H9 (cell line): ENCODE measurements around the gene DDX1. TPM values are rescaled to one million over a fixed set of nuclear protein-coding genes. Genes with fewer than 3 reads are reported as not detected.
"Not testable (repeated sequence)": the region's sequence is repeated elsewhere in the genome, so short reads cannot be mapped to it uniquely, and the experiment has no call there.

Experiments used
- DNase-seq: peaks from one replicate; pipeline ENCODE4 v3.0.0-alpha.2; 2017
- H2AFZ ChIP-seq: one replicate; pipeline ENCODE4 v1.6.1; 2013; ENCODE audit warnings: mild to moderate bottlenecking, low read length, control low read depth, moderate library complexity
- H2AK5ac ChIP-seq: 2 replicates; pipeline ENCODE4 v1.6.1; 2013; ENCODE audit warnings: low read length, control low read depth, mixed read lengths; ENCODE audit not compliant: insufficient read length
- H2BK120ac ChIP-seq: one replicate; pipeline ENCODE4 v1.6.1; 2013; ENCODE audit warnings: low read depth, mild to moderate bottlenecking, low read length, control low read depth, inconsistent platforms; ENCODE audit not compliant: poor library complexity, severe bottlenecking
- H2BK12ac ChIP-seq: 2 replicates; pipeline ENCODE4 v1.6.1; 2013; ENCODE audit warnings: low read length, control low read depth, mixed read lengths, low read depth; ENCODE audit not compliant: insufficient read length
- H2BK15ac ChIP-seq: 2 replicates; pipeline ENCODE4 v1.6.1; 2013; ENCODE audit warnings: low read depth, low read length, control low read depth
- H2BK20ac ChIP-seq: one replicate; pipeline ENCODE4 v1.6.1; 2013; ENCODE audit warnings: low read depth, mild to moderate bottlenecking, low read length, control low read depth, inconsistent platforms; ENCODE audit not compliant: poor library complexity, severe bottlenecking
- H2BK5ac ChIP-seq: 2 replicates; pipeline ENCODE4 v1.6.1; 2013; ENCODE audit warnings: low read length, control low read depth, mixed read lengths; ENCODE audit not compliant: insufficient read length
- H3K14ac ChIP-seq: 2 replicates; pipeline ENCODE4 v1.6.1; 2013; ENCODE audit warnings: low read length, control low read depth; ENCODE audit not compliant: insufficient read depth
- H3K18ac ChIP-seq: 2 replicates; pipeline ENCODE4 v1.6.1; 2013; ENCODE audit warnings: low read depth, mild to moderate bottlenecking, mixed read lengths, low read length, control low read depth; ENCODE audit not compliant: insufficient read length
- H3K23ac ChIP-seq: 2 replicates; pipeline ENCODE4 v1.6.1; 2013; ENCODE audit warnings: low read length, control low read depth, mixed read lengths, low read depth; ENCODE audit not compliant: insufficient read length
- H3K23me2 ChIP-seq: 2 replicates; pipeline ENCODE4 v1.6.1; 2013; ENCODE audit warnings: low read depth, mild to moderate bottlenecking, mixed read lengths, low read length, control low read depth; ENCODE audit not compliant: insufficient read length, poor library complexity, severe bottlenecking
- H3K27ac ChIP-seq: 2 replicates; pipeline ENCODE4 v1.5.1; 2013; ENCODE audit warnings: low read length, control low read depth, mixed read lengths, low read depth; ENCODE audit not compliant: insufficient read length
- H3K27me3 ChIP-seq: 2 replicates; pipeline ENCODE4 v1.6.1; 2013; ENCODE audit warnings: low read length, control low read depth, inconsistent platforms; ENCODE audit not compliant: insufficient read depth
- H3K4ac ChIP-seq: 2 replicates; pipeline ENCODE4 v1.6.1; 2013; ENCODE audit warnings: low read depth, mild to moderate bottlenecking, control low read depth, inconsistent platforms, low read length, moderate library complexity
- H3K4me1 ChIP-seq: 2 replicates; pipeline ENCODE4 v1.6.1; 2013; ENCODE audit warnings: low read length, control low read depth, inconsistent platforms; ENCODE audit not compliant: insufficient read depth
- H3K4me2 ChIP-seq: 2 replicates; pipeline ENCODE4 v1.6.1; 2013; ENCODE audit warnings: low read length, control low read depth, mixed read lengths; ENCODE audit not compliant: insufficient read length, insufficient read depth
- H3K56ac ChIP-seq: 2 replicates; pipeline ENCODE4 v1.6.1; 2013; ENCODE audit warnings: low read depth, mild to moderate bottlenecking, mixed read lengths, low read length, control low read depth; ENCODE audit not compliant: insufficient read length
- H3K79me1 ChIP-seq: 2 replicates; pipeline ENCODE4 v1.6.1; 2013; ENCODE audit warnings: low read depth, mild to moderate bottlenecking, moderate library complexity, low read length, control low read depth, inconsistent platforms; ENCODE audit not compliant: insufficient read depth, poor library complexity, severe bottlenecking
- H3K79me2 ChIP-seq: 2 replicates; pipeline ENCODE4 v1.6.1; 2013; ENCODE audit warnings: low read length, control low read depth, inconsistent platforms; ENCODE audit not compliant: insufficient read depth
- H3K9ac ChIP-seq: 2 replicates; pipeline ENCODE4 v1.6.1; 2013; ENCODE audit warnings: low read length, control low read depth, mixed read lengths; ENCODE audit not compliant: insufficient read length; ENCODE audit errors: extremely low read depth
- H3K9me3 ChIP-seq: one replicate; pipeline ENCODE4 v1.6.1; 2013; ENCODE audit warnings: low read depth, low read length, inconsistent platforms; ENCODE audit not compliant: control insufficient read depth
- H3T11ph ChIP-seq: one replicate; pipeline ENCODE4 v1.6.1; 2013; ENCODE audit warnings: mild to moderate bottlenecking, low read length, control low read depth, inconsistent platforms
- H4K20me1 ChIP-seq: one replicate; pipeline ENCODE4 v1.6.1; 2013; ENCODE audit not compliant: control insufficient read depth, insufficient read length, insufficient read depth
- H4K5ac ChIP-seq: 2 replicates; pipeline ENCODE4 v1.6.1; 2013; ENCODE audit warnings: low read depth, mild to moderate bottlenecking, mixed read lengths, low read length, control low read depth; ENCODE audit not compliant: insufficient read length
- H4K8ac ChIP-seq: replicated peaks from 2 replicates; pipeline ENCODE4 v1.6.1; 2013; ENCODE audit warnings: low read length, control low read depth, mixed read lengths, low read depth; ENCODE audit not compliant: insufficient read length
- H4K91ac ChIP-seq: 2 replicates; pipeline ENCODE4 v1.6.1; 2013; ENCODE audit warnings: low read depth, mild to moderate bottlenecking, moderate library complexity, mixed read lengths, low read length, control low read depth; ENCODE audit not compliant: insufficient read length
- H3K27ac Mint-ChIP-seq, 3 experiments: 2 replicates in 2 of 3; 3 replicates in 1 of 3; pipeline ENCODE4 v1.8.0; 2020 to 2021; ENCODE audit warnings: mixed read lengths in 3 of 3, mild to moderate bottlenecking in 1 of 3, moderate library complexity in 1 of 3
- H3K27me3 Mint-ChIP-seq: 2 replicates; pipeline ENCODE4 v1.8.0; 2021; ENCODE audit warnings: low read depth, mild to moderate bottlenecking, moderate library complexity, mixed read lengths
- H3K36me3 Mint-ChIP-seq, 3 experiments: 2 replicates in 2 of 3; 3 replicates in 1 of 3; pipeline ENCODE4 v1.8.0; 2020 to 2021; ENCODE audit warnings: low read depth in 3 of 3, mixed read lengths in 3 of 3; ENCODE audit not compliant: insufficient read depth in 1 of 3
- H3K4me1 Mint-ChIP-seq, 2 experiments: 2 replicates each; pipeline ENCODE4 v1.8.0; 2020; ENCODE audit warnings: mixed read lengths in 2 of 2
- H3K4me3 Mint-ChIP-seq, 2 experiments: 2 replicates in 1 of 2; 3 replicates in 1 of 2; pipeline ENCODE4 v1.8.0; 2020 to 2021; ENCODE audit warnings: mild to moderate bottlenecking in 2 of 2, mixed read lengths in 2 of 2, moderate library complexity in 1 of 2
- H3K9me3 Mint-ChIP-seq, 2 experiments: 2 replicates in 1 of 2; 3 replicates in 1 of 2; pipeline ENCODE4 v1.8.0; 2020; ENCODE audit warnings: mild to moderate bottlenecking in 2 of 2, mixed read lengths in 2 of 2, moderate library complexity in 1 of 2
- CTCF ChIP-seq: fragments of 200-600 bp; sonication (generic); conservative IDR thresholded peaks from 3 replicates; pipeline ENCODE4 v1.8.0; 2021; ENCODE audit warnings: antibody characterized with exemption, mild to moderate bottlenecking
- WGBS: extraction: QIAGEN DNeasy Blood & Tissue Kit; methylation state at CpG from one replicate; pipeline ENCODE4 v1.1.7; 2013; ENCODE audit warnings: missing lambda C conversion rate, low lambda C conversion rate, mixed read lengths; ENCODE audit not compliant: insufficient read length; ENCODE audit errors: extremely low coverage; 5-methylcytosine and 5-hydroxymethylcytosine counted together
- total RNA-seq: library from RNA; stranded (reverse); gene quantifications from 2 replicates; pipeline ENCODE4 v1.2.1, GENCODE V29; 2021

The DDX1 gene
- total RNA-seq, 1 experiment from 2014 or later = 120 TPM

DNA sequence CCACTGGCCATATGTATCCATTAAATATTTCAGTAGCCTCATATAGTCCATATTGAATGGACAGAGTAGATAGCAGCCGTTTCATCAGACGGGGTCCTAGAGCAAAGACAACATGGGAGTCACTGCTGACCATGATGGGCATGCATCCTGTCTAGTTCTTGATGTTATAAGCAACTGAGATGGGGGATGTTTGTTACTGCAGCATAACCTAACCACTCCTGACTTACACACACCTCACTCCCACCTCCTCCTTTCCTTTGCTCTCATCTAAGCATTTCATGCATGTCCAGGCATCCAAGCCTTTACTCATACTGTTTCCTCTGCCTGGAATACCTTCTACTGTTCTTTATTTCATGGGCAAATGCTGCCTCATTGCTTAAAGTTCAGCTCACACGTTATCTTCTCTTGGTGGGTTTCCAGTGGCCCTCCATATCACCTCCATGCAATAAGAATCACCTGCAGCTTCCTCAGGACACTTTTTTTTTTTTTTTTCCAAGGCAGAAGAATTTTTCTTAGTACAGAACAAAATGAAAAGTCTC, 87.8 kb downstream of the DDX1 start:
- Histone ChIP-seq H2AFZ (no peak overlapping the region), H3K14ac (no peak overlapping the region), H3K79me2 (no peaks in the 10 kb centered on the region), H3K4ac (no peak overlapping the region), H3K9me3 (no peaks in the 10 kb centered on the region), H2BK120ac (no peak overlapping the region), H3K27ac (no peak overlapping the region), H3K56ac (no peak overlapping the region), H3K27me3 (no peaks in the 10 kb centered on the region), H3K9ac (no peak overlapping the region), H4K20me1 (no peaks in the 10 kb centered on the region), H3T11ph (no peak overlapping the region), H3K4me1 (no peaks in the 10 kb centered on the region), H4K8ac (no peak overlapping the region), H2AK5ac (no peak overlapping the region), H3K79me1 (no peaks in the 10 kb centered on the region), H2BK5ac (no peak overlapping the region), H2BK12ac (no peak overlapping the region), H3K23me2 (no peaks in the 10 kb centered on the region), H2BK15ac (no peak overlapping the region), H2BK20ac (no peak overlapping the region), H3K18ac (no peak overlapping the region), H4K91ac (no peak overlapping the region), H3K4me2 (no peak overlapping the region), H4K5ac (no peak overlapping the region), H3K23ac (no peak overlapping the region)
- no peak for TF ChIP-seq CTCF
- Mint-ChIP-seq H3K9me3 (peaks cover 17 to 23% of the 10 kb centered on the region in 2 experiments), H3K36me3 (peaks cover 5 to 23% (median 8%) of the 10 kb centered on the region in 3 experiments; a peak in 6 of 7 replicates), H3K27me3 (peaks cover 2% of the 10 kb centered on the region; the same call in 1 of the 2 replicates), H3K27ac (no peak overlapping the region), H3K4me1 (peaks cover 2 to 14% of the 10 kb centered on the region in 2 experiments), H3K4me3 (no peak overlapping the region)
- no peak for DNase-seq
- no CpG with 5 or more reads among the region's 3 CpGs for WGBS

DNA sequence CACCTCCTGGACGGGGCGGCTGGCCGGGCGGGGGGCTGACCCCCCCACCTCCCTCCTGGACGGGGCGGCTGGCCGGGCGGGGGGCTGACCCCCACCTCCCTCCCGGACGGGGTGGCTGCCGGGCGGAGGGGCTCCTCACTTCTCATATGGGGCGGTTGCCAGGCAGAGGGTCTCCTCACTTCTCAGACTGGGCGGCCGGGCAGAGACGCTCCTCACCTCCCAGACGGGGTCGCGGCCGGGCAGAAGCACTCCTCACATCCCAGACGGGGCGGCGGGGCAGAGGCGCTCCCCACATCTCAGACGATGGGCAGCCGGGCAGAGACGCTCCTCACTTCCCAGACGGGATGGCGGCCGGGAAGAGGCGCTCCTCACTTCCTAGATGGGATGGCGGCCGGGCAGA, 88.5 kb downstream of the DDX1 start:
- H4K5ac ChIP-seq, H3K27ac Mint-ChIP-seq, H3T11ph ChIP-seq, H3K27ac ChIP-seq, H2BK12ac ChIP-seq, H2AK5ac ChIP-seq, H3K4me2 ChIP-seq, H3K9ac ChIP-seq, H3K27me3 Mint-ChIP-seq, H4K20me1 ChIP-seq, H2BK15ac ChIP-seq, H3K23me2 ChIP-seq, H3K23ac ChIP-seq, DNase-seq, H3K9me3 ChIP-seq, H2BK5ac ChIP-seq, H2BK120ac ChIP-seq, H3K14ac ChIP-seq, H3K18ac ChIP-seq, H3K79me1 ChIP-seq, H2AFZ ChIP-seq, H3K79me2 ChIP-seq, H3K56ac ChIP-seq, H4K91ac ChIP-seq, H3K27me3 ChIP-seq, H3K4me1 ChIP-seq, H4K8ac ChIP-seq, H3K4ac ChIP-seq, H2BK20ac ChIP-seq, H3K4me3 Mint-ChIP-seq: not testable (repeated sequence)
- H3K9me3 Mint-ChIP-seq = peaks cover 17 to 23% of the 10 kb centered on the region in 2 experiments
- peaks cover 2 to 17% of the 10 kb centered on the region in 2 experiments for H3K4me1 Mint-ChIP-seq
- WGBS = no CpG with 5 or more reads among the region's 33 CpGs
- peaks cover 5 to 23% (median 8%) of the 10 kb centered on the region in 3 experiments; a peak in 5 of 7 replicates for H3K36me3 Mint-ChIP-seq
